ENCODE data around the gene RASIP1. TPM values are rescaled to one million over a fixed set of nuclear protein-coding genes. Genes with fewer than 3 reads are reported as not detected.

RASIP1 gene
- total and polyA plus RNA-seq, 11 donors: 10.0 to 28.1 (median 15.3) TPM

DNA sequence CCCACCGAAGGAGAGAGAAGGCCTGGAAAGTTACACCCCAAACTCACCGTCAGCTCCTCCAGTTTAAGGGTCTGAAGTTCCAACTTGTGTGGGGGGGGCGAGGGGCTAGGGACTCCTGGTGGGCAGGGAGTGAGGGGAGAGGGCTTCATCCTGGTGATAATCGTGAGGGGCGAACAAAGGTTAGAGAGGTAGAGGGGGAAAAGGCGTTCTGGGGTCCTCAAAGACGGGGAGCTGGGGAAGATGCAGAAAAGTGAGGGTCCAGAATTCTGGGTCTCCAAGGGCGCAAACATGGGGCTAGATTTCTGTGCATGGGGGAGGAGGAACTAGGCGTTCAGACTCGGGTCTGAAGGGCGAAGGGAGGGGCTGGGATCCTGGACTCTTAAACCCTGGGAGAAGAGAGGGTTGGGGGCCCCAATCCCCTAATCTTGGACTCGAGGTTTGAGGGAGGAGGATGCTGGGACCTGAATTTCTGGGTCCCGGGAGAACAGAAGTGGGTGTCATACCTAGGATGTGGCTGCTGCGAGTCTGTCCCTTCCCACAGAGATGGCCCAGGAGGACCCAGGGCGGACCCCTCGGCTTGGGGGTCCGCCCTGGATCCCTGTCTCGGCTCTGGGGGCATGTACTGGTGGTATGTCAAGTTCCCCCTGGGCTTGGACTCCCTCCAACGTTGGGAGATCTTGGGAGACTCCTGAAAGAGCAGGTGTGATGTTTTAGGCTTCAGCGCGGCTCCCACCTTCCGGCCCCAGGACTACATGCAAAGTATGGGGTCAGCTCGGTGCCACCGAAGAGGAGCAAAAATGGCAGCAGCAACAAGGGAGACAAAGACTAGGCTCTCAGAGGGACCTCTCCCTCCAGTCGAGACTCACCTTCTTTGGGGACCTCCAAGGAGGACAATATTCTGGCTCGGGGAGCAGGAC lies 25.4 kb downstream of the RASIP1 start:
- ATAC-seq (no peak), DNase-seq (peak in 4 of 5 donors; percentile 22 to 49 (median 33))
- peaks cover 0 to 5% (median 0%) of the 10 kb centered on the region in 12 donors for H3K9me3 ChIP-seq
- H3K4me3 ChIP-seq: peak overlapping the region in 11 of 12 donors; percentile 32 to 79 (median 64)
- H3K36me3 ChIP-seq: no peaks in the 10 kb centered on the region
- H3K27me3 ChIP-seq: no peaks in the 10 kb centered on the region
- TF ChIP-seq POLR2A (IDR thresholded peaks at IDR 0.05): no peak
- TF ChIP-seq, protein P1, sequence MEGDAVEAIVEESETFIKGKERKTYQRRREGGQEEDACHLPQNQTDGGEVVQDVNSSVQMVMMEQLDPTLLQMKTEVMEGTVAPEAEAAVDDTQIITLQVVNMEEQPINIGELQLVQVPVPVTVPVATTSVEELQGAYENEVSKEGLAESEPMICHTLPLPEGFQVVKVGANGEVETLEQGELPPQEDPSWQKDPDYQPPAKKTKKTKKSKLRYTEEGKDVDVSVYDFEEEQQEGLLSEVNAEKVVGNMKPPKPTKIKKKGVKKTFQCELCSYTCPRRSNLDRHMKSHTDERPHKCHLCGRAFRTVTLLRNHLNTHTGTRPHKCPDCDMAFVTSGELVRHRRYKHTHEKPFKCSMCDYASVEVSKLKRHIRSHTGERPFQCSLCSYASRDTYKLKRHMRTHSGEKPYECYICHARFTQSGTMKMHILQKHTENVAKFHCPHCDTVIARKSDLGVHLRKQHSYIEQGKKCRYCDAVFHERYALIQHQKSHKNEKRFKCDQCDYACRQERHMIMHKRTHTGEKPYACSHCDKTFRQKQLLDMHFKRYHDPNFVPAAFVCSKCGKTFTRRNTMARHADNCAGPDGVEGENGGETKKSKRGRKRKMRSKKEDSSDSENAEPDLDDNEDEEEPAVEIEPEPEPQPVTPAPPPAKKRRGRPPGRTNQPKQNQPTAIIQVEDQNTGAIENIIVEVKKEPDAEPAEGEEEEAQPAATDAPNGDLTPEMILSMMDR (IDR thresholded peaks at IDR 0.05): no peak
- H3K27ac ChIP-seq: peak overlapping the region; percentile 76 to 91 (median 87)
- H3K4me1 ChIP-seq: peaks cover 4 to 62% (median 43%) of the 10 kb centered on the region in 12 donors
- intact Hi-C loops (cut with DNase I): loop anchor here in 8 of 10 donors (5.0 to 10.0 kb wide), 3 partner anchors 38 to 70 kb away; partner anchors contain the start of gene CA11 (in 2 of the 8)
- 57 to 63% (median 61%) methylated on average over 25 to 26 of the region's 26 CpGs for WGBS, 4 donors

DNA sequence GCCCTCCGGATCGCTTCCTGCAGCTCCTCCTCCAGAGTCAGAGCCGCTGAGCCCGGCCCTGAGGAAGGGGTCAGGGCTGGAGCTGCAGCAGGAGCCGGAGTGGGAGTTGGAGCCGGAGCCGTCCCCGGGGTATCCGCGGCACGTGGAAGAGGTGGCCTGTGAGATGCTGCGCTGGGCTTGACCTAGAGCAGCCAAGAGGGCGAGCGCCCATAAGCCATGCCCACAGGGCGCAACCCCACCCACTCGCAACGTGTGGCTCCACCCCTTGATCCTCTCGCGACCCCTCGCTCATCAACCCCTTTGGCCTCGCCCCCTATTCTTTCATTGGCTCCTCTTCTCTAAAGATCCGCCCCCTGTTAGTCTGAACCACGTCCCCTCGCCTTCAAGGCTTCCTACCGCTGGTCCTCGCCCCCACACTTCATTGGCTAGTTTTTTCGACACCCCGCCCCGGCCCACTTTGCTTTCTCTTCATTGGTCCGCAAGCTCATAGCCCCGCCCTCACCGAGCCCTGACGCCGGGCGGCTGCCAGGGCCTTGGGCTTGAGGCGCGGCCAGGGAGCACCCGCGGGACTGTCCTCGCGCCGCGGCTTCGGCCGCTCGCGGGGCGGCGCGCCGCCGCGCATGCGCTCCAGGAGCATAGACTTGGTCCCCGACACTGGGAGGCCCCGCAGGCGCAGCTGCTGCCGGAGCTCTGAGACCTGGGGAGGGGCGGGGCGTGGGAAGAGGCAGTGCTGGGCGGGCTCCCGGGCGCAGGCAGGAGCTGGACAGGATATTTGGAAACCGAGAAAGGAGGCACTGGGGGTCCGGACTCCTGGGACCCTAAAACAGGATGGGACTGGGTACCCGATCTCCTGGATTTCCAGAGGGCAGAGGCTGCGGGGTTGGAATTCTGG lies 26.3 kb downstream of the RASIP1 start:
- TF ChIP-seq, protein P1 (IDR thresholded peaks at IDR 0.05): peak in 1 of 12 donors; percentile 16
- TF ChIP-seq POLR2A (IDR thresholded peaks at IDR 0.05): peak in 1 of 2 donors; percentile 50
- intact Hi-C loops (cut with DNase I): loop anchor here in 7 of 10 donors (5.0 to 10.0 kb wide), 2 partner anchors 37 to 69 kb away; partner anchors contain the start of gene CA11 (in 1 of the 7)
- no peaks in the 10 kb centered on the region for H3K27me3 ChIP-seq
- H3K36me3 ChIP-seq: no peaks in the 10 kb centered on the region
- ATAC-seq: peak; percentile 91 to 94 (median 92)
- WGBS, 4 donors: 0 to 1% (median 1%) methylated on average over 52 to 67 of the region's 67 CpGs
- DNase-seq: peak; percentile 99 to 100 (median 99)
- peaks cover 0 to 5% (median 0%) of the 10 kb centered on the region in 12 donors for H3K9me3 ChIP-seq
- peaks cover 4 to 53% (median 34%) of the 10 kb centered on the region in 12 donors for H3K4me1 ChIP-seq
- H3K4me3 ChIP-seq: peak overlapping the region; percentile 45 to 84 (median 68)
- H3K27ac ChIP-seq: peak overlapping the region; percentile 76 to 91 (median 87)

DNA sequence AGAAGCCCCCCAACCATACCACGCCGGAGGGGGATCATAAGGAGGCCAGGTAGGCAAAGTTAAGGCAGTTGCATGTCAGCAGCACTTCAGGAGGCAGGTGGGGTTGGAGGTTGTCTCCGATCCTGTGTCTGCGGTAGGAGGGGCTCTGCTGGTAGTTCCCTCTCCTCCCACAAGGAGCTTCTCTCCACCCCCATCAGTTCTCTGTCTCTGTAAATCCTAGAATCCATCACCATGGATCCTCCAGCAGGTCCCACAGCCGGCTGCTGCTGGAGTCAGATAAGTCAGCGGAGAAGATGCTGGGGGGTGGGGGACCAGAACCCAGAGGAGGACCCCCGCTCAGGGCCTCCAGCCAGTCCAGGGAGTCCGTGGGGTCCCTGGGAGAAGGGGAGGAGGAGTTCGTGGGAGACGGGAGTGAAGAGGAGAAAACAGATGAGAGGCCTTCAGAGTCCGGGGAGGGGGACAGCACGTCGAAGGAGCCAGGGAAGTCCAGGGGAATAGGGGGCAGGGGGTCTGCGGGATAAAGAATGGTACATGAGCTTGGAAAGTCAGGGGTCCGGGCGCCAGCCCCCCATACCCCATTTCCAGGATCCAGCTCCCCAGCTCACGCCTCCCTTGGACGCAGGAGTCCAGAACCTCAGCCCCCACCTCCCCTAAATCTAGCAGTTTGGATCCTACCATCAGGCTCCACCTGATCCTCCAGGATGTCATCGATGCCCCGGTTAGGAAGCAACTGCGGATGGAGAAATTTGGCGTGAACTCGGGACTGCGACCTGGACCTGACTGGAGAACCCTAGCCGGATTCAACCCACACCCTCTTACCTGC lies 27.2 kb downstream of the RASIP1 start:
- ATAC-seq (no peak), DNase-seq (peak in 2 of 5 donors; percentile 27 to 36)
- no peak for TF ChIP-seq POLR2A (IDR thresholded peaks at IDR 0.05)
- TF ChIP-seq, protein P1 (IDR thresholded peaks at IDR 0.05): peak in 1 of 12 donors; percentile 7
- intact Hi-C loops (cut with DNase I): loop anchor here in 7 of 10 donors (5.0 to 10.0 kb wide), 2 partner anchors 36 to 68 kb away; partner anchors contain the start of gene CA11 (in 1 of the 7)
- peak overlapping the region in 11 of 12 donors; percentile 27 to 90 (median 71) for H3K27ac ChIP-seq
- no peaks in the 10 kb centered on the region for H3K36me3 ChIP-seq
- H3K4me1 ChIP-seq: peaks cover 4 to 45% (median 30%) of the 10 kb centered on the region in 12 donors
- peak overlapping the region; percentile 45 to 84 (median 68) for H3K4me3 ChIP-seq
- 16 to 27% (median 21%) methylated on average over 21 to 25 of the region's 25 CpGs for WGBS, 4 donors
- peaks cover 0 to 5% (median 0%) of the 10 kb centered on the region in 12 donors for H3K9me3 ChIP-seq
- H3K27me3 ChIP-seq: no peaks in the 10 kb centered on the region

All from heart left ventricle (tissue), 16 donors.